Lower leg skin (tissue), 3 donors: ENCODE measurements around the gene GRIK3.

ENCODE experiments used
- CTCF ChIP-seq, 3 donors: fragments of 450-650 bp; IDR thresholded peaks; one replicate each; pipeline ENCODE4 v1.5.1; 2016; ENCODE audit warnings: antibody characterized with exemption in 3 of 3, mild to moderate bottlenecking in 3 of 3, moderate library complexity in 2 of 3
- POLR2A ChIP-seq, 2 donors: fragments of 450-650 bp; IDR thresholded peaks; one replicate each; pipeline ENCODE4 v1.6.1; 2016 to 2017; ENCODE audit warnings: antibody characterized with exemption in 2 of 2, mild to moderate bottlenecking in 1 of 2, moderate library complexity in 1 of 2

- TF ChIP-seq POLR2A (IDR thresholded peaks at IDR 0.05) (no peak), CTCF (IDR thresholded peaks at IDR 0.05) (no peak)
Measured at GRCh38 chr1:36911561-36912364, 122.6 kb downstream of the GRIK3 start.
